ENCODE results near the gene TGFBR3. TPM values are rescaled to one million over a fixed set of nuclear protein-coding genes. Genes with fewer than 3 reads are reported as not detected.

TGFBR3 gene
- total RNA-seq, 1 experiment from 2014 or later, result 4.2 TPM

- TF ChIP-seq ERG (CRISPR knock-in tag; IDR thresholded peaks at IDR 0.05) (no peak), ZNF396 (CRISPR knock-in tag; IDR thresholded peaks at IDR 0.05; ENCODE audit: borderline replicate concordance) (no peak), TP53 (CRISPR knock-in tag; IDR thresholded peaks at IDR 0.05) (no peak), SOX15 (CRISPR knock-in tag; IDR thresholded peaks at IDR 0.05) (no peak), IRF1 (CRISPR knock-in tag; IDR thresholded peaks at IDR 0.05) (no peak), HMGXB4 (CRISPR knock-in tag; IDR thresholded peaks at IDR 0.05) (no peak), AFF4 (CRISPR knock-in tag; IDR thresholded peaks at IDR 0.05; ENCODE audit: borderline replicate concordance) (no peak), ZBTB43 (CRISPR knock-in tag; IDR thresholded peaks at IDR 0.05) (no peak), RORB (CRISPR knock-in tag; IDR thresholded peaks at IDR 0.05) (no peak)
These were observed 104.6 kb downstream of the TGFBR3 start (continued) for GRCh38 chr1:91781371-91781825.

GRCh38 chr1:91779548-91780021 lies 106.4 kb downstream of the TGFBR3 start:
- H3K4me3 Mint-ChIP-seq, result no peak overlapping the region
- no peaks in the 10 kb centered on the region for H3K9me3 Mint-ChIP-seq
- H3K36me3 Mint-ChIP-seq, result no peaks in the 10 kb centered on the region
- POLR2A ChIA-PET, result interaction anchor here (0.7 kb wide), 1 partner anchor 1053 kb away, joined by 6 read pairs; no protein-coding TSS in a partner anchor
- peaks cover 57% of the 10 kb centered on the region for H3K4me1 Mint-ChIP-seq
- ATAC-seq, result no peak
- DNase-seq (ENCODE audit: low spot score), result no peak
- peak overlapping the region; percentile 57 for H3K27ac Mint-ChIP-seq
- TF ChIP-seq NR1H2 (CRISPR knock-in tag; IDR thresholded peaks at IDR 0.05) (no peak), ZNF671 (CRISPR knock-in tag; IDR thresholded peaks at IDR 0.05) (no peak), PRRX2 (CRISPR knock-in tag; IDR thresholded peaks at IDR 0.05) (no peak), ATF1 (CRISPR knock-in tag; IDR thresholded peaks at IDR 0.05) (no peak)
- CTCF ChIA-PET, result interaction anchor here (1.2 kb wide), 1 partner anchor 15 kb away, joined by 4 read pairs; no protein-coding TSS in a partner anchor
- H3K27me3 Mint-ChIP-seq (ENCODE audit: low read depth), result no peaks in the 10 kb centered on the region

- H3K4me3 Mint-ChIP-seq, result no peak overlapping the region
- H3K36me3 Mint-ChIP-seq, result no peaks in the 10 kb centered on the region
- no peaks in the 10 kb centered on the region for H3K27me3 Mint-ChIP-seq (ENCODE audit: low read depth)
- CTCF ChIA-PET, result interaction anchor here (1.2 kb wide), 1 partner anchor 15 kb away, joined by 4 read pairs; no protein-coding TSS in a partner anchor
- peak overlapping the region; percentile 83 for H3K27ac Mint-ChIP-seq
- TF ChIP-seq FOXP4 (CRISPR knock-in tag; IDR thresholded peaks at IDR 0.05) (peak; percentile 13; the same call in 1 of the 2 replicates), KAT7 (CRISPR knock-in tag; IDR thresholded peaks at IDR 0.05; ENCODE audit: borderline replicate concordance) (no peak), ZBTB21 (CRISPR knock-in tag; IDR thresholded peaks at IDR 0.05; ENCODE audit: borderline replicate concordance) (peak; percentile 26; the same call in 1 of the 2 replicates), FOXJ3 (CRISPR knock-in tag; IDR thresholded peaks at IDR 0.05; ENCODE audit: borderline replicate concordance) (no peak)
- POLR2A ChIA-PET, result no interaction called here
- H3K4me1 Mint-ChIP-seq, result peaks cover 57% of the 10 kb centered on the region
- DNase-seq (ENCODE audit: low spot score), result no peak
- peak; percentile 83 for ATAC-seq
- H3K9me3 Mint-ChIP-seq, result no peaks in the 10 kb centered on the region
These were observed 107.0 kb downstream of the TGFBR3 start for GRCh38 chr1:91778964-91779363.
